Muscle of leg (tissue), 11 donors: Measurements from ENCODE around the gene ELMO1. TPM values are rescaled to one million over a fixed set of nuclear protein-coding genes. Genes with fewer than 3 reads are reported as not detected.

Experiments
- DNase-seq: peaks from one replicate; pipeline ENCODE4 v3.0.0; 2013
- H3K27ac ChIP-seq: one replicate; pipeline ENCODE4 v1.5.1; 2013; ENCODE audit warnings: mild to moderate bottlenecking, low read length, control low read depth
- H3K27me3 ChIP-seq: one replicate; pipeline ENCODE4 v1.6.1; 2013; ENCODE audit warnings: low read length; ENCODE audit not compliant: control insufficient read depth, insufficient read depth
- H3K36me3 ChIP-seq: one replicate; pipeline ENCODE4 v1.6.1; 2013; ENCODE audit warnings: low read length; ENCODE audit not compliant: control insufficient read depth, insufficient read depth
- H3K4me1 ChIP-seq: one replicate; pipeline ENCODE4 v1.6.1; 2013; ENCODE audit warnings: low read length; ENCODE audit not compliant: control insufficient read depth, insufficient read depth
- H3K4me3 ChIP-seq: one replicate; pipeline ENCODE4 v1.5.1; 2013; ENCODE audit warnings: low read length, control low read depth
- H3K9me3 ChIP-seq: replicated peaks from 2 replicates; pipeline ENCODE4 v1.6.1; 2013; ENCODE audit warnings: low read depth, low read length; ENCODE audit not compliant: control insufficient read depth
- WGBS: methylation state at CpG from one replicate; pipeline ENCODE4 v1.1.5; 2013; ENCODE audit warnings: missing lambda C conversion rate; ENCODE audit not compliant: insufficient coverage; 5-methylcytosine and 5-hydroxymethylcytosine counted together
- polyA plus RNA-seq, 8 donors: library from polyadenylated mRNA; unstranded; fragments of 120-200 nt; gene quantifications; one replicate each; pipeline versions ENCODE4 v1.2.1 to v1.2.3, GENCODE V29; 2013; ENCODE audit warnings: inconsistent platforms in 1 of 8, low replicate concordance in 1 of 8; ENCODE audit not compliant: insufficient read length in 8 of 8, insufficient read depth in 1 of 8
- total RNA-seq: library from RNA; stranded (reverse); fragments of 120-200 nt; gene quantifications from one replicate; pipeline ENCODE4 v1.2.4, GENCODE V29; 2013

Gene ELMO1
- total and polyA plus RNA-seq, 9 donors = 20.3 to 40.7 (median 25.0) TPM

- DNase-seq = no peak
- Histone ChIP-seq H3K36me3 (peaks cover 8% of the 10 kb centered on the region), H3K27me3 (no peaks in the 10 kb centered on the region), H3K4me3 (no peak overlapping the region), H3K27ac (no peak overlapping the region), H3K4me1 (no peaks in the 10 kb centered on the region), H3K9me3 (no peaks in the 10 kb centered on the region)
- 80% methylated on average over 1 of the region's 11 CpGs for WGBS
Observed at GRCh38 chr7:36881233-36881874, 567.3 kb downstream of the ELMO1 start.

- no peaks in the 10 kb centered on the region for H3K27me3 ChIP-seq
- no peaks in the 10 kb centered on the region for H3K9me3 ChIP-seq
- H3K27ac ChIP-seq = no peak overlapping the region
- WGBS = 88% methylated on average over 2 of the region's 3 CpGs
- H3K36me3 ChIP-seq = peaks cover 11% of the 10 kb centered on the region
- no peak overlapping the region for H3K4me3 ChIP-seq
- DNase-seq = no peak
- H3K4me1 ChIP-seq = no peaks in the 10 kb centered on the region
Observed at GRCh38 chr7:36880108-36880507, 568.6 kb downstream of the ELMO1 start.

DNA sequence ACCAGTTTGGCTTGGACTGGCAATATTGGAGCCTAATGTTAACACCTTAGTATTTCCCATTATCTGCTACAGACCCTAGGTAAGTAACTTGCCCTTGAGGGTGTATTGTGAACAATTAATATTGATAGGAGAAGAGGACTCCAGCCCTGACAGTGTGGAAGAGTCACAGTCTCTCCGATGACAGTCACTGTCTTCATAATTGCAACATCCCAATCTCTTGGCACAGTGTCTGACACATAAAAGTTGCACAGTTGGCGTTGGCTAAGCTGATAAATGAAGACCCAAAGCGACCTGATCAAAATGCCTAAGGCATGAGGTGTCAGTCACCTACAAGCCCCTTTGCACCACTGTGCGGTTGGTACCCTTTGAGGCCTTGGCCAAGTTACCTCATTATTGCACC lies 569.6 kb downstream of the ELMO1 start:
- DNase-seq = no peak
- H3K4me1 ChIP-seq = no peaks in the 10 kb centered on the region
- H3K9me3 ChIP-seq = no peaks in the 10 kb centered on the region
- WGBS = 75% methylated on average over 1 of the region's 4 CpGs
- no peak overlapping the region for H3K27ac ChIP-seq
- peaks cover 11% of the 10 kb centered on the region for H3K36me3 ChIP-seq
- no peak overlapping the region for H3K4me3 ChIP-seq
- no peaks in the 10 kb centered on the region for H3K27me3 ChIP-seq

GRCh38 chr7:36878288-36878687 lies 570.4 kb downstream of the ELMO1 start:
- no peak overlapping the region for H3K4me3 ChIP-seq
- H3K27ac ChIP-seq = no peak overlapping the region
- peaks cover 10% of the 10 kb centered on the region for H3K36me3 ChIP-seq
- DNase-seq = no peak
- no peaks in the 10 kb centered on the region for H3K9me3 ChIP-seq
- H3K4me1 ChIP-seq = no peaks in the 10 kb centered on the region
- H3K27me3 ChIP-seq = no peaks in the 10 kb centered on the region
- no CpG with 5 or more reads among the region's 2 CpGs for WGBS

GRCh38 chr7:36875794-36876193 lies 572.9 kb downstream of the ELMO1 start:
- no peaks in the 10 kb centered on the region for H3K27me3 ChIP-seq
- no peak for DNase-seq
- H3K4me1 ChIP-seq = no peaks in the 10 kb centered on the region
- H3K27ac ChIP-seq = no peak overlapping the region
- H3K9me3 ChIP-seq = no peaks in the 10 kb centered on the region
- no peak overlapping the region for H3K4me3 ChIP-seq
- WGBS = no CpG with 5 or more reads among the region's 2 CpGs
- peaks cover 15% of the 10 kb centered on the region for H3K36me3 ChIP-seq

DNA sequence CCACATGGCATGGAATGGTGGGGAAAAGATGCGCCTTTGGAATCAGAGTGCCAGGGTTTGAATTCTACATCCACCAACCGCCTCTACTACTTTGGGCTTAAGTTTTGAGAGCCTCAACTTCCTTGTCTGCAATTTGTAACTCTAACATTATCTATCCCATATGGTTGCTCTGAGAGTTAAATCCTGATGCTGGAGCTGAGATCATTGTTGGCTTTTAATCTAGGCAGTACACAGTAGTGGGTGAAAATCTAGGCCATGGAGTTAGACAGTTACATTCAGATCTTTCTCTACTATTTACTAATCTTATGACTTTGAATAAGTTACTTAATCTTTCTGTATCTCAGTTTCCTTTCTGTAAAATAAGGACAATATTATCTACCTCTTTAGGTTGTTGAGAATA lies 574.6 kb downstream of the ELMO1 start:
- Histone ChIP-seq H3K9me3 (no peaks in the 10 kb centered on the region), H3K27me3 (no peaks in the 10 kb centered on the region), H3K27ac (no peak overlapping the region), H3K4me3 (no peak overlapping the region), H3K36me3 (peaks cover 18% of the 10 kb centered on the region), H3K4me1 (no peaks in the 10 kb centered on the region)
- peak; percentile 70 for DNase-seq
- no CpG with 5 or more reads among the region's 2 CpGs for WGBS

- DNase-seq = no peak
- Histone ChIP-seq H3K9me3 (no peaks in the 10 kb centered on the region), H3K4me3 (no peak overlapping the region), H3K36me3 (peaks cover 16% of the 10 kb centered on the region), H3K4me1 (no peaks in the 10 kb centered on the region), H3K27ac (no peak overlapping the region), H3K27me3 (no peaks in the 10 kb centered on the region)
Observed at GRCh38 chr7:36871863-36872262, 576.8 kb downstream of the ELMO1 start.

GRCh38 chr7:36871355-36871738 lies 577.3 kb downstream of the ELMO1 start:
- Histone ChIP-seq H3K4me1 (peaks cover 2% of the 10 kb centered on the region), H3K27ac (no peak overlapping the region), H3K4me3 (no peak overlapping the region), H3K36me3 (peaks cover 16% of the 10 kb centered on the region), H3K27me3 (no peaks in the 10 kb centered on the region), H3K9me3 (no peaks in the 10 kb centered on the region)
- DNase-seq = no peak
- no CpG with 5 or more reads among the region's 1 CpG for whole genome bisulfite sequencing

GRCh38 chr7:36870625-36871354 lies 577.9 kb downstream of the ELMO1 start:
- no peak for DNase-seq
- Histone ChIP-seq H3K4me1 (peaks cover 2% of the 10 kb centered on the region), H3K4me3 (no peak overlapping the region), H3K27me3 (no peaks in the 10 kb centered on the region), H3K36me3 (peaks cover 14% of the 10 kb centered on the region), H3K9me3 (no peaks in the 10 kb centered on the region), H3K27ac (no peak overlapping the region)
- 100% methylated on average over 1 of the region's 1 CpG for WGBS

DNA sequence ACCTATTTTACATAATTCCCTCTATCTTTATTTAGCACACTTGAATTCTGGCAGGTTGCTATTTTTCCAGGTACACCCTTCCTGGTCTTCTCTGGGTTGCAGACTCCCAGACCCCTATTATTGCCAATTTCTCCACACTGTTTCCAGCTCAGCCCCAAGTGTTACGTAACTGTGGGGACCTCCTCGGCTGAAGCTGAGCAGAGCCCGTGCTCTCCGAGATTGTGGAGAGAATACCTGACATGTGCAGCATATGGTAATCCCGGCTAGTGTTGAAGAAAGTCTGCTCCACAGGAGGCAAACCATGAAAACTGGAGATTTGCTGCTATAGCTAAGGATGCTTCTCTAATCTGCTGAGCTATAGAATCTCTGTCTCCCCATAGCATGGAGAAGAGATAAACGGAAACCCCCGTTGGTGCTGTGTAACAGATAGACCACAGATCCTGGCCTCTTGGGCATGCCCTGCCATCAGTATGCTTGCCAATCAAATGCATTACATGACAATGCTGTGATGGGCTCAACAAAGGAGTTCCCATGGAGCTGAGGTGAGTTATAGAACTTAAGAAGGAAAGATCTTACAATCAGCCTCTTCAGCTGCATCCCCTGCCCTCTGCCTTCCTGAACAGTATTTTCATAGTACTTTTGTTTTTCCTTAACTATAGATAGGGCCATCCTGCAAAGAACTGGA lies 579.8 kb downstream of the ELMO1 start:
- H3K36me3 ChIP-seq = peaks cover 12% of the 10 kb centered on the region
- peaks cover 13% of the 10 kb centered on the region for H3K4me1 ChIP-seq
- no peaks in the 10 kb centered on the region for H3K9me3 ChIP-seq
- H3K27me3 ChIP-seq = no peaks in the 10 kb centered on the region
- 100% methylated on average over 5 of the region's 7 CpGs for WGBS
- no peak for DNase-seq
- no peak overlapping the region for H3K27ac ChIP-seq
- H3K4me3 ChIP-seq = no peak overlapping the region
